PC-3 (cell line): Measurements from ENCODE around the gene C11orf97.

Experiments
- EZH2 ChIP-seq: fragments of 300-600 bp; sonication (generic); IDR thresholded peaks from one replicate; pipeline ENCODE4 v1.6.1; 2017; ENCODE audit warnings: antibody characterized with exemption, mild to moderate bottlenecking, low read length; ENCODE audit not compliant: unreplicated experiment
- EZH2phosphoT487 ChIP-seq: fragments of 300-600 bp; sonication (generic); IDR thresholded peaks from 2 replicates; pipeline ENCODE4 v1.6.1; 2018; ENCODE audit warnings: mild to moderate bottlenecking, antibody characterized with exemption, low read length, borderline replicate concordance
- TF ChIP-seq, protein P1 (sequence below): fragments of 300-600 bp; sonication (generic); conservative IDR thresholded peaks from 2 replicates; pipeline ENCODE4 v1.5.1; 2017; ENCODE audit warnings: antibody characterized with exemption, low read depth, mild to moderate bottlenecking, low read length

DNA sequence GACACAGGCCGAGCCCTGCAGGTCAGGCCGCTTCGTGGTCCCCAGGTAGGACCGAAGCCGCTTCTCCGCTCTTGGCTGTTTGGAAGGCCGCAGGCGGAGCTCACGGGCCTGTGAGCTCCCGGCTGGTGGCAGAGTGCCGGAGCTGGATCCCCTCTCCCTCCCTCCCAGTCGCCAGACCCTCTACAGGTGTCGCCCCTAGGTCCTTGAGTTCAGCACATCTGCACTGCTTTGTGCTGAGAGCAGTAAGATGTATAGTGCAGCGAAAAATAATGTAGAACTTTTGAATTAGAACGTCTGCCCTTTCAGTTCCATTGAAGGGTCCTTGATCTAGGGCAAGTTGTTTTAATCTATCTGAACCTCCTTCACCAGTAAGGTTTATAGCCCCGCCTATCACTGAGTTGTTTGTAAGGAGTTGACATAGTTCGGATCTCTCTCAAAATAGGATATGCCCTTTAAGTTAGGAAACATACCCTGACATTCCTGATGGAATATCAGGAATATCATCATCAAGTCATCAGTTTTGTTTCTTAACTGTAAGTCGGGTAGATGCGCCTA, 18.1 kb upstream of the C11orf97 start:
- TF ChIP-seq, protein P1, sequence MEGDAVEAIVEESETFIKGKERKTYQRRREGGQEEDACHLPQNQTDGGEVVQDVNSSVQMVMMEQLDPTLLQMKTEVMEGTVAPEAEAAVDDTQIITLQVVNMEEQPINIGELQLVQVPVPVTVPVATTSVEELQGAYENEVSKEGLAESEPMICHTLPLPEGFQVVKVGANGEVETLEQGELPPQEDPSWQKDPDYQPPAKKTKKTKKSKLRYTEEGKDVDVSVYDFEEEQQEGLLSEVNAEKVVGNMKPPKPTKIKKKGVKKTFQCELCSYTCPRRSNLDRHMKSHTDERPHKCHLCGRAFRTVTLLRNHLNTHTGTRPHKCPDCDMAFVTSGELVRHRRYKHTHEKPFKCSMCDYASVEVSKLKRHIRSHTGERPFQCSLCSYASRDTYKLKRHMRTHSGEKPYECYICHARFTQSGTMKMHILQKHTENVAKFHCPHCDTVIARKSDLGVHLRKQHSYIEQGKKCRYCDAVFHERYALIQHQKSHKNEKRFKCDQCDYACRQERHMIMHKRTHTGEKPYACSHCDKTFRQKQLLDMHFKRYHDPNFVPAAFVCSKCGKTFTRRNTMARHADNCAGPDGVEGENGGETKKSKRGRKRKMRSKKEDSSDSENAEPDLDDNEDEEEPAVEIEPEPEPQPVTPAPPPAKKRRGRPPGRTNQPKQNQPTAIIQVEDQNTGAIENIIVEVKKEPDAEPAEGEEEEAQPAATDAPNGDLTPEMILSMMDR: no peak
- TF ChIP-seq EZH2 (no peak), EZH2phosphoT487 (no peak)
